Type B pancreatic cell (in vitro differentiated cells): ENCODE data around the gene PPM1L. TPM values are rescaled to one million over a fixed set of nuclear protein-coding genes. Genes with fewer than 3 reads are reported as not detected.

Source experiments
- DNase-seq: peaks from one replicate; pipeline ENCODE4 v3.0.0; 2021; ENCODE audit warnings: mixed read lengths; ENCODE audit not compliant: unreplicated experiment; ENCODE audit errors: extremely low spot score
- H3K27ac Mint-ChIP-seq: 2 replicates; pipeline ENCODE4 v1.8.0; 2021; ENCODE audit warnings: mild to moderate bottlenecking, mixed read lengths
- H3K27me3 Mint-ChIP-seq: 2 replicates; pipeline ENCODE4 v1.8.0; 2021; ENCODE audit warnings: mixed read lengths
- H3K36me3 Mint-ChIP-seq: 2 replicates; pipeline ENCODE4 v1.8.0; 2021; ENCODE audit warnings: mixed read lengths
- H3K4me1 Mint-ChIP-seq: one replicate; pipeline ENCODE4 v1.8.0; 2021; ENCODE audit warnings: mixed read lengths; ENCODE audit not compliant: unreplicated experiment
- H3K4me3 Mint-ChIP-seq: 2 replicates; pipeline ENCODE4 v1.8.0; 2021; ENCODE audit warnings: mild to moderate bottlenecking, mixed read lengths
- H3K9me3 Mint-ChIP-seq: 2 replicates; pipeline ENCODE4 v1.8.0; 2021; ENCODE audit warnings: mixed read lengths
- total RNA-seq: library from RNA; stranded (reverse); gene quantifications from 2 replicates; pipeline ENCODE4 v1.2.1, GENCODE V29; 2021; ENCODE audit warnings: low replicate concordance
- TF ChIP-seq, protein P1 (sequence below): fragments of 200-600 bp; sonication (generic); conservative IDR thresholded peaks from 2 replicates; pipeline ENCODE4 v1.5.0; 2021; ENCODE audit warnings: antibody characterized with exemption, mild to moderate bottlenecking

The PPM1L gene
- total RNA-seq, 1 donor from 2014 or later: 29.4 TPM

- H3K27me3 Mint-ChIP-seq: no peaks in the 10 kb centered on the region
- no peaks in the 10 kb centered on the region for H3K9me3 Mint-ChIP-seq
- no peak for DNase-seq
- H3K27ac Mint-ChIP-seq: no peak overlapping the region
- no peak overlapping the region for H3K4me3 Mint-ChIP-seq
- H3K4me1 Mint-ChIP-seq: no peaks in the 10 kb centered on the region
- H3K36me3 Mint-ChIP-seq: peaks cover 9% of the 10 kb centered on the region
- TF ChIP-seq, protein P1, sequence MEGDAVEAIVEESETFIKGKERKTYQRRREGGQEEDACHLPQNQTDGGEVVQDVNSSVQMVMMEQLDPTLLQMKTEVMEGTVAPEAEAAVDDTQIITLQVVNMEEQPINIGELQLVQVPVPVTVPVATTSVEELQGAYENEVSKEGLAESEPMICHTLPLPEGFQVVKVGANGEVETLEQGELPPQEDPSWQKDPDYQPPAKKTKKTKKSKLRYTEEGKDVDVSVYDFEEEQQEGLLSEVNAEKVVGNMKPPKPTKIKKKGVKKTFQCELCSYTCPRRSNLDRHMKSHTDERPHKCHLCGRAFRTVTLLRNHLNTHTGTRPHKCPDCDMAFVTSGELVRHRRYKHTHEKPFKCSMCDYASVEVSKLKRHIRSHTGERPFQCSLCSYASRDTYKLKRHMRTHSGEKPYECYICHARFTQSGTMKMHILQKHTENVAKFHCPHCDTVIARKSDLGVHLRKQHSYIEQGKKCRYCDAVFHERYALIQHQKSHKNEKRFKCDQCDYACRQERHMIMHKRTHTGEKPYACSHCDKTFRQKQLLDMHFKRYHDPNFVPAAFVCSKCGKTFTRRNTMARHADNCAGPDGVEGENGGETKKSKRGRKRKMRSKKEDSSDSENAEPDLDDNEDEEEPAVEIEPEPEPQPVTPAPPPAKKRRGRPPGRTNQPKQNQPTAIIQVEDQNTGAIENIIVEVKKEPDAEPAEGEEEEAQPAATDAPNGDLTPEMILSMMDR: no peak
These were observed 308.4 kb downstream of the PPM1L start for GRCh38 chr3:161064413-161064812.

DNA sequence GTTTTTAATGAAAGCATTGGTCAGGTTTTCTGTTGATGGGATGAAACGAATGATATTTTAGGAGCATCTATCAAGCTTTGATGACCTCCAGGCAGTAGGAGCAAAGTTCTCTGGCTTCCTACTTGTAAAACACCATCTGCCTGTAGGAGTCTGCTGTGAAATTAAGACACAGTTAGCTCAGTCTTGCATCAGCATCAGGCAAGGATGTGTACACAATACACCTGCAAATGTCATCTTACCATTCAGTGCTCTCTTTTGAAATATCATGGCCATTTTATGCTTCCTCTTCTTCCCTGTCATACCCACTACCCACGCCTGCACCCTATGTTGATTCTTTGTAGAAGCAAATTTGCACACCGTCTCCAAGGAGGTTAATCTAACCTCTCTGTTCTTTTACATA lies 310.9 kb downstream of the PPM1L start:
- DNase-seq: no peak
- no peaks in the 10 kb centered on the region for H3K27me3 Mint-ChIP-seq
- H3K9me3 Mint-ChIP-seq: no peaks in the 10 kb centered on the region
- H3K4me3 Mint-ChIP-seq: no peak overlapping the region
- H3K27ac Mint-ChIP-seq: no peak overlapping the region
- TF ChIP-seq, protein P1: no peak
- H3K36me3 Mint-ChIP-seq: peaks cover 16% of the 10 kb centered on the region
- no peaks in the 10 kb centered on the region for H3K4me1 Mint-ChIP-seq

- Mint-ChIP-seq H3K4me1 (no peaks in the 10 kb centered on the region), H3K27me3 (no peaks in the 10 kb centered on the region), H3K4me3 (no peak overlapping the region), H3K36me3 (peaks cover 16% of the 10 kb centered on the region), H3K27ac (peak overlapping the region; percentile 8), H3K9me3 (no peaks in the 10 kb centered on the region)
- no peak for DNase-seq
- TF ChIP-seq, protein P1: no peak
These were observed 311.3 kb downstream of the PPM1L start for GRCh38 chr3:161067335-161067734.

GRCh38 chr3:161069511-161070251 lies 313.6 kb downstream of the PPM1L start:
- no peaks in the 10 kb centered on the region for H3K4me1 Mint-ChIP-seq
- peaks cover 16% of the 10 kb centered on the region for H3K36me3 Mint-ChIP-seq
- no peak for DNase-seq
- no peaks in the 10 kb centered on the region for H3K27me3 Mint-ChIP-seq
- no peaks in the 10 kb centered on the region for H3K9me3 Mint-ChIP-seq
- no peak overlapping the region for H3K4me3 Mint-ChIP-seq
- H3K27ac Mint-ChIP-seq: no peak overlapping the region
- TF ChIP-seq, protein P1: no peak

GRCh38 chr3:161070252-161070930 lies 314.4 kb downstream of the PPM1L start:
- no peaks in the 10 kb centered on the region for H3K9me3 Mint-ChIP-seq
- H3K27ac Mint-ChIP-seq: no peak overlapping the region
- H3K27me3 Mint-ChIP-seq: no peaks in the 10 kb centered on the region
- TF ChIP-seq, protein P1: no peak
- no peaks in the 10 kb centered on the region for H3K4me1 Mint-ChIP-seq
- no peak overlapping the region for H3K4me3 Mint-ChIP-seq
- H3K36me3 Mint-ChIP-seq: peaks cover 12% of the 10 kb centered on the region
- DNase-seq: no peak
